ENCODE measurements around the gene GADD45GIP1. TPM values are rescaled to one million over a fixed set of nuclear protein-coding genes. Genes with fewer than 3 reads are reported as not detected.

Gene GADD45GIP1
- 13.7 TPM for total RNA-seq

DNA sequence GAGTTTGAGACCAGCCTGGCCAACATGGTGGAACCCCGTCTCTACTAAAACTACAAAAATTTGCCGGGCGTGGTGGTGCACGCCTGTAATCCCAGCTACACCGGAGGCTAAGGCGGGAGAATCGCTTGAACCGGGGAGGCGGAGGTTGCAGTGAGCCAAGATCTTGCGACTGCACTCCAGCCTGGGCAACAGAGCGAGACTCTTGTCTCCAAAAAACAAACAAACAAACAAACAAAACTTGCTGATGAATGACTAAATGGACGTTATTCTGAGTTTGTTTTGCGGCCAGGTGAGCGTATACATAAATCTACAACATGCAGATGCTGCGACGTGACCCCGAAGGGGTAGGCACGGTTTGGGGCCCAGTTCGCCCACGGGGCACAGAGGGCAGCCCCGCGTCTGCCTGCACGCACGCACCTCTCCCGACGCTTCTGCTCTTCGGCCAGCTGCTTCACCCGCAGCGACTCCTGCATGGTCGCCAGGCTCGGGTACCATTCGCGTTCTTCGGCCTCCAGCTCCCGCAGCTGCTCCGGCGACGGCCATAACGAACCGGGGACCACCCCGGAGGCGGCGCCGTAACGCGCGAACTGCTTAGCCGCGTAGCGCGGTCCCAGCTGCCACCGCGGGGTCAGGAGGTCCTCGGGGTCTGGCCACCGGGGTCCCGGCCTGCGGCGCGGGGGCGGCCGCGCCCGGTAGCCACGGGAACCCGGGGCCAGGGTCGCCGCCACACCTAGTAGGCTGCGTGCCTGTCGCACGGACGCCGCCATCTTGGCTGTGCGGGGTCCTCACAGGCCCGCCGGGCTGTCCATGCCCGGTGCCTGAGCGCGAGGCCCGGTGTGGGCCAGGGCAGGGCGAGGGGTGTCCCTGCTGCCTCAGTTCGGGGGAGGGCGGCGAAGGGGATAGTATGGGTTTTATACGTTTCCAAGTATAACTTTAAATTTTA is at the start of gene GADD45GIP1:
Gene GADD45GIP1, minus strand, starts transcription at position 778 of the 943 bp plus-strand sequence. Its CDS starts 11 bp downstream, at position 767.
- DNase-seq (ENCODE audit: low spot score) (peak; percentile 82), ATAC-seq (peak; percentile 95)
- intact Hi-C loops (cut with DNase I) = no loop called here

DNA sequence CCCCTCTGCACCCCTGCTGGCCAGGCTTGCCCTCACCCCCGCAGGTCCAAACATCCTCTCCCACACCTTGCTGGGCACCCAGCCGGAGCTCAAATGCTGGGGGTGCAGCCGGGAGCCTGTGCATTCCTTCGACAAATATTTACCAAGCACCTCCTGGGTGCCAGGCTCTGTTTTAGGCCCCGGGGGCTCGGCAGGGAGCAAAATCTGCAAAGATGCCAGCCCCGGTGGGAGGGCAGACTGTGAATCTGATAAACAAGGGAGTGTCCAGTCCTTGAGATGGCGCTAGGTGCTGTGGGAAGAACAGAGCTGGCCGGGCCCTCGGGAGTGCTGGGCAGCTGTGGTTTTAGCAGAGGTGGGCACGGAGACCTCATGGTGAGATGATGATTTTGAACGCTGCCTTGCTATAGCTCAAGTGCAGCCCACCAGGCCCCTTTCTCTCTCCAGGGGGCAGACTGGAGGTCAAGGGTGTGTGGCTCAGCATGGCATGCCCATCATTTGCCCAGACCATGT is 48.9 kb upstream of the GADD45GIP1 start:
- no peak for DNase-seq (ENCODE audit: low spot score)
- ATAC-seq = no peak
- intact Hi-C loops (cut with DNase I) = no loop called here

DNA sequence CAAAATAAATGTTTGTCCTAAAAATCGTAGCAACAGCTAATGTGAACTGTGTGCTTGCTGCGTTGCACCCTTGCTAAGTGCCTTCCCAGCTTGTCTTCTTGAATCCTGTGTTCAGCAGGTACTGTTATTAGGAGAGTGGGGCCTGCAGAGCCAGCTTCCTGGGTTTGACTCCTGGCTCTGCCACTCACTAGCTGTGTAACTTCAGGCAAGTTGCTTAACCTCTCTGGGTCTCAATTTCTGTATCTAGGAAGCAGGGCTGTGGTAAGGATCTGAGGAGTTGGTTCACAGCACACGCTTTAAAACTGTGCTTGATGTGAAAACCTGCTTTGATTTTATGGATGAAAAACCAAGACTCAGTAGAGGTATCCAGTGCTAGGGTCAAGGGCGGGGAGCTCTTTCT is 48.2 kb upstream of the GADD45GIP1 start:
- DNase-seq (ENCODE audit: low spot score) = no peak
- ATAC-seq = no peak
- intact Hi-C loops (cut with DNase I) = no loop called here

- ATAC-seq (no peak), DNase-seq (ENCODE audit: low spot score) (no peak)
- intact Hi-C loops (cut with DNase I) = no loop called here
These were observed 47.2 kb upstream of the GADD45GIP1 start for GRCh38 chr19:13004273-13004672.

GRCh38 chr19:13003081-13003480 is 46.1 kb upstream of the GADD45GIP1 start:
- intact Hi-C loops (cut with DNase I) = no loop called here
- ATAC-seq = no peak
- DNase-seq (ENCODE audit: low spot score) = no peak

DNA sequence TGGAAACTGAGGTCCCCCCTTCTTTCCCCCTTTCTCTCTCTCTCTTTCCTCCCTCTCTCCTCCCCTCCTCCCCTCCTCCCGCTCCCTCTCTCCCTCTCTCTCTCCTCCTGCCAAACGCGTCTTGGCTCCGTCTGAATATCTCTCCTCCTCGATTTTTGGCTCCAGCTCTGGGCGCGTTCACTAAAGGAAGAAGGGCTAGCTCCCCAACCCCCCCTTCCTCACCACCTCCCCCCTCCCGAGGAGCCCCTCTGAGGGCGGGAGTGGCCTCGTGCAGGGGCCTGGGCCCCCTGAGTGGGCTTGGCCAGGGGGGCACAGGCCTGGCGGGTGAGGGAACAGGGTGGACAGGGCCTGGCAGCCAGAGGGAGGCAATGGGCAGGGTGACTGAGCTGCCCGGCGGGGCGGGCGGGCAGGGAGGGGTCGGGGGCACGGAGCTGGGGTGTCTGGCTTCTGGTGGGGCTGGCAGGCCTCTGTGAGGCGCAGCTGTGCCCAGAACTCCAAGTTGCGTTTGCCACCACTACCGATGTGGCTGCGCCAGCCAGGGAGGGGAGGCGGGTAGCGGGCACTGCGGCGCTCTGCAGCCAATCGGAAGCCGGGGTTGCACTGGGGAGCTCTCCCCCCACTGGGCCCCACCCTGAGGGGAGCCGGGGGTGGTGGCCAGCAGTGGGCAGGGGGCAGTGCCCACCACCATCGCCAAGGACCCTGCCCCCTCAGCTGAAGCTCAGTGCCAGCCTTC is 45.3 kb upstream of the GADD45GIP1 start:
- ATAC-seq = peak; percentile 80
- intact Hi-C loops (cut with DNase I) = no loop called here
- DNase-seq (ENCODE audit: low spot score) = peak; percentile 88

- ATAC-seq = peak; percentile 58
- intact Hi-C loops (cut with DNase I) = no loop called here
- peak; percentile 66 for DNase-seq (ENCODE audit: low spot score)
These were observed 44.6 kb upstream of the GADD45GIP1 start for GRCh38 chr19:13001502-13002165.

- ATAC-seq = no peak
- peak; percentile 57 for DNase-seq (ENCODE audit: low spot score)
- intact Hi-C loops (cut with DNase I) = no loop called here
These were observed 44.1 kb upstream of the GADD45GIP1 start for GRCh38 chr19:13001166-13001501.

GRCh38 chr19:12997967-12998940 is 41.2 kb upstream of the GADD45GIP1 start:
- DNase-seq (ENCODE audit: low spot score) (no peak), ATAC-seq (peak; percentile 2)
- intact Hi-C loops (cut with DNase I) = no loop called here

DNA sequence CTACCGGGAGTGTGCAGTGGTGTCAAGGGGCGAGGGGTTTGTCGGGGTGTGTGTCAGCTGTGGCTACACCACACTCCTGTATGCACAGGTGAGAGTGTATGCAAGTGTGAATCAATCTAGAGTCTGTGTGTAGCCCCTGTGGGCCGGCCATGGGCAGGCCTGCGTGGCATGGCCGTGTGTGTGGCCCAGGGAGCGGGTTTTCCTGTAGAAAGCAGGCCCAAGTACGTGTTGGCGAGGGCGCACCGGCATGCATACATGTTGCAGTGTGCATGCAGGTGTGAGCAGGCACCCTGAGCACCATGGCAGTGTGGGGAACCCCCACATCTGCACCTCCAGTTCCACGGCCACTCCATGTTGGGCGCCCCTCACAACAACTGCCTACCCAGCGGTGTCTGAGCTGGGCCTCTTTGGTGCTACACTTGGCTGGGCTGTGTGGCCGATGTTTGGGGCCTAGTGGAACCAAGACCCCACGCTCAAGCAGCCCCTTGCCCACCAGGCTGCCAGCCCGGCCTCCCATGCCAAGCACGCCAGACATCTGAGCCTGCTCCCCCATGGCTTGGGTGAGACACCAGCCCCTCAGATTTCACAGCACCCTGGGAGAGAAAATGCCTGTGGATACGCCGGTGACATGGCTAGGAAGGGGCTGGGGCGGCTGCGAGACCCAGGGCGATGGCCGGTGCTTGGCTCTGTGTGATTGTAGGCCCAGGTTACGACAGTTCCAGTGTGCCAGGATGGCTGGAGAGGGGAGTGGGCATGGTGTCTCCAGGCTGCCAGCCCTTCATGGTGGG is 40.4 kb upstream of the GADD45GIP1 start:
- no peak for ATAC-seq
- no peak for DNase-seq (ENCODE audit: low spot score)
- intact Hi-C loops (cut with DNase I) = no loop called here

GRCh38 chr19:12996406-12997094 is 39.5 kb upstream of the GADD45GIP1 start:
- ATAC-seq (peak; percentile 33), DNase-seq (ENCODE audit: low spot score) (peak; percentile 60)
- intact Hi-C loops (cut with DNase I) = no loop called here

DNA sequence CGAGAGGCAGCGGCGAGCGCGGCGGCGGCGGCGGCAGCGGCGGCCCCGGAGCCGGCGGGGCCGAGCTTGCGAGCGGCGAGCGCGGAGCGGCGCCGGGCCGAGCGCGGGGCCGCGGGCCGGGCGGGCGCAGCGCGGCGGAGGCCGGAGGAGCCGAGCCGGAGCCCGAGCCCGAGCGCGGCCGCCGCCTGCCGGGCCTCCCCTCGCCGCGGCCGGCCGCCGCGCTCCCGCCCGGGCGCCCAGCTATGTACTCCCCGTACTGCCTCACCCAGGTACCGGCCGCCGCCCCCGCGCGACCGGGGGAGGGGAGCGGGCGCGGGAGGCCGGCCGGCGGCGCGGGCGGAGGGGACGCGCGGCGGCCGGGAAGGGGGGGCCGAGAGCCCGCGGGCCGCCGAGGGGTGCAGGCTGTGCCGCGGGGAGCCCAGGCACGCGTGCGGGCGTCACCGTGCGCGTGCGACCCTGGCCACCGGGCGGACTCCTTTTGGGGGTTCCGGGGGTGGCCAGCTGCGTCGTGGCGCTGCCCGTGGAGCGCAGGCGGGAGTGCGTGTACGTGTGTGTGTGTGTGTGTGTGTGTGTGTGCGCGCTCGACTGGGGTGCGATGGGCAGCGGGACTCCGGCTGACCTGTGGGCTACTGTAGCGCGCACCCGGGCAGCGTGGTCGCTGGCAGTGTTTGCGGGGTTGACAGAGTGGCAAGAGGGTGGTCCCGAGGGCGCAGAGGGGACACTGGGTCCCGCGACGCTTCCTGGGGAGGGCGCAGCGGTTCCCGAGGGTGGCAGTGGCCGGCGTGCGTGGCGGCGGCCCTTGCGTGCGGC is 38.8 kb upstream of the GADD45GIP1 start:
- intact Hi-C loops (cut with DNase I) = no loop called here
- DNase-seq (ENCODE audit: low spot score) (peak; percentile 68), ATAC-seq (no peak)

- intact Hi-C loops (cut with DNase I) = no loop called here
These were observed 37.9 kb upstream of the GADD45GIP1 start, which contains the start of gene NFIX for GRCh38 chr19:12994701-12995595. NFIX (plus strand) TSS chr19:12995475; CDS start chr19:12995838, 363 bp downstream.

DNA sequence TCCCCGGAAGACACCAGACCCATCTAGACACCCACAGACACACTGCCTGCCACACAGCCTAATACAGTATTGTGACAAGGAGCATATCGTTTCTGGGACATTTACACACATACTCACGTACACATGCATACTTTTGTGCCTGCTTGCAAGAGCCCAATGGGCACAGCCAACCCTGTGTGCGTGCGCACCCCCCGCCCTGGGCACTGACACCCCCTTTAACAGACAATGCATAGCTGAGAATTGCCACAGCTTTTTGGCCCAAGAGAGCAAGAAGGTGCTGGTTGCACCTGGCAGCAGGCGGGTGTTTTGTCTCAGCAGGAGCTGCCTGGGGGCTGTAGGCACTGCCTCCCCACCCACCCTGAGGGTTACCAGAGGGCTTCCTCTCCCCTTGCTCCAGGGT is 36.5 kb upstream of the GADD45GIP1 start:
- intact Hi-C loops (cut with DNase I) = no loop called here
- ATAC-seq = no peak
- DNase-seq (ENCODE audit: low spot score) = no peak

More at GRCh38 chr19:12994701-12995595, 37.9 kb upstream of the GADD45GIP1 start, which contains the start of gene NFIX:
- DNase-seq (ENCODE audit: low spot score) (peak; percentile 86), ATAC-seq (peak; percentile 39)

DNA sequence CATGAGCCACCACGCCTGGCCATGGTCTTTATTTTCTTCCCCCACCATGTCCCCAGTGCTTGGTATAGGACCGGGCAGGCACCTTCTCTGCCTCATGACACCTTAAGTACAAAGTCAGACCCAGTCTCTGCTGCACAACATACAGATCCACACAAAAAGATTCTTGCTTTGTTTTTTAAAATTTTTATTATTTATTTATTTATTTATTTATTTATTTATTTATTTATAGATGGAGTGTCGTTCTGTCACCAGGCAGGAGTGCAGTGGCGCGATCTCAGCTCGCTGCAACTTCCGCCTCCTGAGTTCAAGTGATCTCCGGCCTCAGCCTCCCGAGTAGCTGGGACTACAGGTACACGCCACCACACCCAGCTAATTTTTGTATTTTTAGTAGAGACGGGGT is 35.7 kb upstream of the GADD45GIP1 start:
- DNase-seq (ENCODE audit: low spot score) (no peak), ATAC-seq (no peak)
- intact Hi-C loops (cut with DNase I) = no loop called here
